ENCODE data around the gene HOXA5. TPM values are rescaled to one million over a fixed set of nuclear protein-coding genes. Genes with fewer than 3 reads are reported as not detected.

HOXA5 gene
- total RNA-seq, 1 experiment from 2014 or later: 6.7 TPM

- TF ChIP-seq RAD21 (IDR thresholded peaks at IDR 0.05; ENCODE audit: low read depth): no peak
Observed at GRCh38 chr7:27159266-27160144, 16.0 kb upstream of the HOXA5 start (continued).

- intact Hi-C loops (cut with micrococcal nuclease): no loop called here
- H3K9me2 ChIP-seq (ENCODE audit: insufficient read depth): no peaks in the 10 kb centered on the region
- H3K9ac ChIP-seq (ENCODE audit: low read length): no peak overlapping the region
- peaks cover 18 to 54% of the 10 kb centered on the region in 2 experiments for H3K4me1 ChIP-seq (ENCODE audit: control insufficient read depth in 1 of 2, insufficient read depth in 2 of 2, low read length in 2 of 2)
- ATAC-seq: no peak
- H3K27me3 ChIP-seq (ENCODE audit: insufficient read depth, low read length): no peaks in the 10 kb centered on the region
- no TSS peak for BruUV-seq (replicated peaks)
- peaks cover 33% of the 10 kb centered on the region for H3K79me2 ChIP-seq (ENCODE audit: insufficient read depth, low read length)
- no peak for DNase-seq (ENCODE audit: low read depth, low spot score)
- ChIA-PET RAD21 (ENCODE audit: low non-redundant PET in 1 of 2, low total read pairs in 2 of 2, uncharacterized antibody in 2 of 2, unreplicated experiment in 2 of 2) (interaction anchor here in 1 of 2 experiments (1.1 kb wide), 1 partner anchor 477 kb away, joined by 3 read pairs; no protein-coding TSS in a partner anchor), CTCF (interaction anchor here (1.0 to 1.6 kb wide), 5 partner anchors 21 to 789 kb away, joined by 3 to 8 read pairs (median 4); no protein-coding TSS in a partner anchor), POLR2A (no interaction called here)
- no peak overlapping the region for H3K4me2 ChIP-seq (ENCODE audit: low read length)
- peaks cover 0 to 4% of the 10 kb centered on the region in 2 experiments; a peak in 1 of 4 replicates for H3K36me3 ChIP-seq (ENCODE audit: control insufficient read depth in 1 of 2, insufficient read depth in 2 of 2, low read length in 2 of 2)
- no peak overlapping the region for H2AFZ ChIP-seq (ENCODE audit: low read depth, low read length, poor library complexity, severe bottlenecking)
- no peaks in the 10 kb centered on the region for H3K9me3 ChIP-seq (ENCODE audit: control insufficient read depth in 1 of 2, insufficient read depth in 1 of 2, low read depth in 1 of 2, low read length in 2 of 2)
- no peak overlapping the region for H3K4me3 ChIP-seq (replicated peaks in 1 of 2; ENCODE audit: low read depth in 1 of 2, low read length in 2 of 2)
- no peak overlapping the region for H3K27ac ChIP-seq (ENCODE audit: low read depth, low read length)
- no peak for TF ChIP-seq CBX3 (IDR thresholded peaks at IDR 0.05; ENCODE audit: low read depth)
- TF ChIP-seq POLR2AphosphoS5 (IDR thresholded peaks at IDR 0.05; ENCODE audit: low read depth, low read length): no peak
- TF ChIP-seq SP1 (IDR thresholded peaks at IDR 0.05; ENCODE audit: low read depth): no peak
- TF ChIP-seq CEBPB (IDR thresholded peaks at IDR 0.05; ENCODE audit: low read depth): no peak
- no peak for TF ChIP-seq SRF (IDR thresholded peaks at IDR 0.05; ENCODE audit: low read depth)
- TF ChIP-seq, protein P1, sequence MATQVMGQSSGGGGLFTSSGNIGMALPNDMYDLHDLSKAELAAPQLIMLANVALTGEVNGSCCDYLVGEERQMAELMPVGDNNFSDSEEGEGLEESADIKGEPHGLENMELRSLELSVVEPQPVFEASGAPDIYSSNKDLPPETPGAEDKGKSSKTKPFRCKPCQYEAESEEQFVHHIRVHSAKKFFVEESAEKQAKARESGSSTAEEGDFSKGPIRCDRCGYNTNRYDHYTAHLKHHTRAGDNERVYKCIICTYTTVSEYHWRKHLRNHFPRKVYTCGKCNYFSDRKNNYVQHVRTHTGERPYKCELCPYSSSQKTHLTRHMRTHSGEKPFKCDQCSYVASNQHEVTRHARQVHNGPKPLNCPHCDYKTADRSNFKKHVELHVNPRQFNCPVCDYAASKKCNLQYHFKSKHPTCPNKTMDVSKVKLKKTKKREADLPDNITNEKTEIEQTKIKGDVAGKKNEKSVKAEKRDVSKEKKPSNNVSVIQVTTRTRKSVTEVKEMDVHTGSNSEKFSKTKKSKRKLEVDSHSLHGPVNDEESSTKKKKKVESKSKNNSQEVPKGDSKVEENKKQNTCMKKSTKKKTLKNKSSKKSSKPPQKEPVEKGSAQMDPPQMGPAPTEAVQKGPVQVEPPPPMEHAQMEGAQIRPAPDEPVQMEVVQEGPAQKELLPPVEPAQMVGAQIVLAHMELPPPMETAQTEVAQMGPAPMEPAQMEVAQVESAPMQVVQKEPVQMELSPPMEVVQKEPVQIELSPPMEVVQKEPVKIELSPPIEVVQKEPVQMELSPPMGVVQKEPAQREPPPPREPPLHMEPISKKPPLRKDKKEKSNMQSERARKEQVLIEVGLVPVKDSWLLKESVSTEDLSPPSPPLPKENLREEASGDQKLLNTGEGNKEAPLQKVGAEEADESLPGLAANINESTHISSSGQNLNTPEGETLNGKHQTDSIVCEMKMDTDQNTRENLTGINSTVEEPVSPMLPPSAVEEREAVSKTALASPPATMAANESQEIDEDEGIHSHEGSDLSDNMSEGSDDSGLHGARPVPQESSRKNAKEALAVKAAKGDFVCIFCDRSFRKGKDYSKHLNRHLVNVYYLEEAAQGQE (IDR thresholded peaks at IDR 0.05; ENCODE audit: low read depth): no peak
- no peak for TF ChIP-seq SIN3A (IDR thresholded peaks at IDR 0.05; ENCODE audit: low read depth)
- no peak for TF ChIP-seq EGR1 (IDR thresholded peaks at IDR 0.05; ENCODE audit: low read depth)
- no peak for TF ChIP-seq YY1 (IDR thresholded peaks at IDR 0.05; ENCODE audit: extremely low read depth, insufficient replicate concordance, low read depth, low read length)
- no peak for TF ChIP-seq ZFX (IDR thresholded peaks at IDR 0.05)
- no peak for TF ChIP-seq RAD21 (IDR thresholded peaks at IDR 0.05; ENCODE audit: low read depth)
- no peak for TF ChIP-seq ELF1 (IDR thresholded peaks at IDR 0.05; ENCODE audit: borderline replicate concordance, low read depth)
- TF ChIP-seq JUND (IDR thresholded peaks at IDR 0.05): no peak
- no peak for TF ChIP-seq ATF3 (IDR thresholded peaks at IDR 0.05)
- no peak for TF ChIP-seq EZH2 (IDR thresholded peaks at IDR 0.05)
- TF ChIP-seq, protein P2, sequence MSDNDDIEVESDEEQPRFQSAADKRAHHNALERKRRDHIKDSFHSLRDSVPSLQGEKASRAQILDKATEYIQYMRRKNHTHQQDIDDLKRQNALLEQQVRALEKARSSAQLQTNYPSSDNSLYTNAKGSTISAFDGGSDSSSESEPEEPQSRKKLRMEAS (IDR thresholded peaks at IDR 0.05): no peak
- TF ChIP-seq POLR2A (IDR thresholded peaks at IDR 0.05; ENCODE audit: borderline replicate concordance, extremely low read depth, insufficient read depth, insufficient read length): no peak
- TF ChIP-seq, protein P3, sequence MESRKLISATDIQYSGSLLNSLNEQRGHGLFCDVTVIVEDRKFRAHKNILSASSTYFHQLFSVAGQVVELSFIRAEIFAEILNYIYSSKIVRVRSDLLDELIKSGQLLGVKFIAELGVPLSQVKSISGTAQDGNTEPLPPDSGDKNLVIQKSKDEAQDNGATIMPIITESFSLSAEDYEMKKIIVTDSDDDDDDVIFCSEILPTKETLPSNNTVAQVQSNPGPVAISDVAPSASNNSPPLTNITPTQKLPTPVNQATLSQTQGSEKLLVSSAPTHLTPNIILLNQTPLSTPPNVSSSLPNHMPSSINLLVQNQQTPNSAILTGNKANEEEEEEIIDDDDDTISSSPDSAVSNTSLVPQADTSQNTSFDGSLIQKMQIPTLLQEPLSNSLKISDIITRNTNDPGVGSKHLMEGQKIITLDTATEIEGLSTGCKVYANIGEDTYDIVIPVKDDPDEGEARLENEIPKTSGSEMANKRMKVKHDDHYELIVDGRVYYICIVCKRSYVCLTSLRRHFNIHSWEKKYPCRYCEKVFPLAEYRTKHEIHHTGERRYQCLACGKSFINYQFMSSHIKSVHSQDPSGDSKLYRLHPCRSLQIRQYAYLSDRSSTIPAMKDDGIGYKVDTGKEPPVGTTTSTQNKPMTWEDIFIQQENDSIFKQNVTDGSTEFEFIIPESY (IDR thresholded peaks at IDR 0.05; ENCODE audit: extremely low read depth, insufficient replicate concordance, low read length): no peak
- no peak for TF ChIP-seq FOSL1 (IDR thresholded peaks at IDR 0.05; ENCODE audit: low read depth)
- no peaks in the 10 kb centered on the region for H4K20me1 ChIP-seq (ENCODE audit: insufficient read depth)
Observed at GRCh38 chr7:27158436-27159265, 15.2 kb upstream of the HOXA5 start.
